ENCODE data around the gene ADSS2.

- TF ChIP-seq, protein P1, sequence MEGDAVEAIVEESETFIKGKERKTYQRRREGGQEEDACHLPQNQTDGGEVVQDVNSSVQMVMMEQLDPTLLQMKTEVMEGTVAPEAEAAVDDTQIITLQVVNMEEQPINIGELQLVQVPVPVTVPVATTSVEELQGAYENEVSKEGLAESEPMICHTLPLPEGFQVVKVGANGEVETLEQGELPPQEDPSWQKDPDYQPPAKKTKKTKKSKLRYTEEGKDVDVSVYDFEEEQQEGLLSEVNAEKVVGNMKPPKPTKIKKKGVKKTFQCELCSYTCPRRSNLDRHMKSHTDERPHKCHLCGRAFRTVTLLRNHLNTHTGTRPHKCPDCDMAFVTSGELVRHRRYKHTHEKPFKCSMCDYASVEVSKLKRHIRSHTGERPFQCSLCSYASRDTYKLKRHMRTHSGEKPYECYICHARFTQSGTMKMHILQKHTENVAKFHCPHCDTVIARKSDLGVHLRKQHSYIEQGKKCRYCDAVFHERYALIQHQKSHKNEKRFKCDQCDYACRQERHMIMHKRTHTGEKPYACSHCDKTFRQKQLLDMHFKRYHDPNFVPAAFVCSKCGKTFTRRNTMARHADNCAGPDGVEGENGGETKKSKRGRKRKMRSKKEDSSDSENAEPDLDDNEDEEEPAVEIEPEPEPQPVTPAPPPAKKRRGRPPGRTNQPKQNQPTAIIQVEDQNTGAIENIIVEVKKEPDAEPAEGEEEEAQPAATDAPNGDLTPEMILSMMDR (conservative IDR thresholded peaks at IDR 0.05; ENCODE audit: low read depth, low read length) = no peak
- no peak for TF ChIP-seq EZH2 (IDR thresholded peaks at IDR 0.05; ENCODE audit: low read length, unreplicated experiment)
Measured at GRCh38 chr1:244376126-244376525, 75.6 kb downstream of the ADSS2 start.

Measured in PC-3 (cell line).